GM23338 (cell line): ENCODE results near the gene TMEM62.

ENCODE experiments used
- CREB1 ChIP-seq: fragments of 250-450 bp; sonication (Bioruptor Pico); IDR thresholded peaks from 2 replicates; pipeline ENCODE4 v1.5.0; 2020; ENCODE audit warnings: low read depth, mild to moderate bottlenecking, moderate library complexity
- EZH2 ChIP-seq: fragments of 200-600 bp; sonication (generic); IDR thresholded peaks from one replicate; pipeline ENCODE4 v1.8.0; 2017; ENCODE audit warnings: antibody characterized with exemption, mild to moderate bottlenecking, low read depth; ENCODE audit not compliant: unreplicated experiment
- EZH2phosphoT487 ChIP-seq: fragments of 200-600 bp; sonication (generic); IDR thresholded peaks from one replicate; pipeline ENCODE4 v1.8.1; 2018; ENCODE audit warnings: antibody characterized with exemption; ENCODE audit not compliant: unreplicated experiment
- JUNB ChIP-seq: IDR thresholded peaks from one replicate; pipeline ENCODE4 v1.6.1; 2016; ENCODE audit warnings: antibody characterized with exemption; ENCODE audit not compliant: unreplicated experiment
- POLR2AphosphoS5 ChIP-seq: IDR thresholded peaks from 2 replicates; pipeline ENCODE4 v1.6.1; 2016; ENCODE audit warnings: antibody characterized with exemption, low read depth
- STAT1 ChIP-seq: IDR thresholded peaks from one replicate; pipeline ENCODE4 v1.6.1; 2016; ENCODE audit warnings: antibody characterized with exemption; ENCODE audit not compliant: unreplicated experiment
- ZNF114 ChIP-seq: fragments of 250-450 bp; sonication (Bioruptor Pico); IDR thresholded peaks from 2 replicates; pipeline ENCODE4 v1.5.0; 2020; ENCODE audit warnings: mild to moderate bottlenecking, moderate library complexity
- ZNF331 ChIP-seq: fragments of 250-450 bp; sonication (Bioruptor Pico); IDR thresholded peaks from 2 replicates; pipeline ENCODE4 v1.5.0; 2020; ENCODE audit warnings: low read depth, mild to moderate bottlenecking, moderate library complexity
- TF ChIP-seq, protein P1 (sequence below), 2 experiments: fragments of 200-600 bp in 1 of 2; sonication (generic) in 1 of 2; conservative IDR thresholded peaks; 2 replicates each; pipeline versions ENCODE4 v1.5.1 to v1.6.1; 2016 to 2017; ENCODE audit warnings: antibody characterized with exemption in 2 of 2, low read depth in 2 of 2, mild to moderate bottlenecking in 2 of 2, moderate library complexity in 1 of 2
- TF ChIP-seq, protein P2 (sequence below): IDR thresholded peaks from 2 replicates; pipeline ENCODE4 v1.6.1; 2016; ENCODE audit warnings: antibody characterized with exemption
- TF ChIP-seq, protein P3 (sequence below): IDR thresholded peaks from one replicate; pipeline ENCODE4 v1.6.1; 2018; ENCODE audit warnings: antibody characterized with exemption; ENCODE audit not compliant: unreplicated experiment
- TF ChIP-seq, protein P4 (sequence below): fragments of 250-450 bp; sonication (Bioruptor Pico); IDR thresholded peaks from 2 replicates; pipeline ENCODE4 v1.5.0; 2020; ENCODE audit warnings: mild to moderate bottlenecking, moderate library complexity

DNA sequence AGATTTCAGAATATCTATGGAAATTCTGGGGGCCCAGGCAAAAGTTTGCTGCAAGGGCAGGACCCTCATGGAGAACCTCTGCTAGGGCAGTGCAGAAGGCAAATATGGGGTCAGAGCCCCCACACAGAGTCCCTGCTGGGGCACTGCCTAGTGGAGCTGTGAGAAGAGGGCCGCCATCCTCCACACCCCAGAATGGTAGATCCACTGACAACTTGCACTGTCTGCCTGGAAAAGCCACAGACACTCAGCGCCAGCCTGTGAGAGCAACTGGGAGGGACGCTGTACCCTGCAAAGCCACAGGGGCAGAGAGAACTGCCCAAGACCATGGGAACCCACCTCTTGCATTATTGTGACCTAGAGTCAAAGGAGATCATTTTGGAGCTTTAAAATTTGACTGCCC is 65.6 kb downstream of the TMEM62 start:
- TF ChIP-seq EZH2 (no peak), POLR2AphosphoS5 (no peak), ZNF331 (CRISPR knock-in tag) (no peak), EZH2phosphoT487 (no peak), ZNF114 (CRISPR knock-in tag) (no peak), JUNB (no peak), CREB1 (no peak), STAT1 (no peak)
- TF ChIP-seq, protein P1, sequence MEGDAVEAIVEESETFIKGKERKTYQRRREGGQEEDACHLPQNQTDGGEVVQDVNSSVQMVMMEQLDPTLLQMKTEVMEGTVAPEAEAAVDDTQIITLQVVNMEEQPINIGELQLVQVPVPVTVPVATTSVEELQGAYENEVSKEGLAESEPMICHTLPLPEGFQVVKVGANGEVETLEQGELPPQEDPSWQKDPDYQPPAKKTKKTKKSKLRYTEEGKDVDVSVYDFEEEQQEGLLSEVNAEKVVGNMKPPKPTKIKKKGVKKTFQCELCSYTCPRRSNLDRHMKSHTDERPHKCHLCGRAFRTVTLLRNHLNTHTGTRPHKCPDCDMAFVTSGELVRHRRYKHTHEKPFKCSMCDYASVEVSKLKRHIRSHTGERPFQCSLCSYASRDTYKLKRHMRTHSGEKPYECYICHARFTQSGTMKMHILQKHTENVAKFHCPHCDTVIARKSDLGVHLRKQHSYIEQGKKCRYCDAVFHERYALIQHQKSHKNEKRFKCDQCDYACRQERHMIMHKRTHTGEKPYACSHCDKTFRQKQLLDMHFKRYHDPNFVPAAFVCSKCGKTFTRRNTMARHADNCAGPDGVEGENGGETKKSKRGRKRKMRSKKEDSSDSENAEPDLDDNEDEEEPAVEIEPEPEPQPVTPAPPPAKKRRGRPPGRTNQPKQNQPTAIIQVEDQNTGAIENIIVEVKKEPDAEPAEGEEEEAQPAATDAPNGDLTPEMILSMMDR (conservative IDR thresholded peaks at IDR 0.05; ENCODE audit: low read depth in 2 of 2): no peak
- TF ChIP-seq, protein P2, sequence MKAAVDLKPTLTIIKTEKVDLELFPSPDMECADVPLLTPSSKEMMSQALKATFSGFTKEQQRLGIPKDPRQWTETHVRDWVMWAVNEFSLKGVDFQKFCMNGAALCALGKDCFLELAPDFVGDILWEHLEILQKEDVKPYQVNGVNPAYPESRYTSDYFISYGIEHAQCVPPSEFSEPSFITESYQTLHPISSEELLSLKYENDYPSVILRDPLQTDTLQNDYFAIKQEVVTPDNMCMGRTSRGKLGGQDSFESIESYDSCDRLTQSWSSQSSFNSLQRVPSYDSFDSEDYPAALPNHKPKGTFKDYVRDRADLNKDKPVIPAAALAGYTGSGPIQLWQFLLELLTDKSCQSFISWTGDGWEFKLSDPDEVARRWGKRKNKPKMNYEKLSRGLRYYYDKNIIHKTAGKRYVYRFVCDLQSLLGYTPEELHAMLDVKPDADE: no peak
- TF ChIP-seq, protein P3, sequence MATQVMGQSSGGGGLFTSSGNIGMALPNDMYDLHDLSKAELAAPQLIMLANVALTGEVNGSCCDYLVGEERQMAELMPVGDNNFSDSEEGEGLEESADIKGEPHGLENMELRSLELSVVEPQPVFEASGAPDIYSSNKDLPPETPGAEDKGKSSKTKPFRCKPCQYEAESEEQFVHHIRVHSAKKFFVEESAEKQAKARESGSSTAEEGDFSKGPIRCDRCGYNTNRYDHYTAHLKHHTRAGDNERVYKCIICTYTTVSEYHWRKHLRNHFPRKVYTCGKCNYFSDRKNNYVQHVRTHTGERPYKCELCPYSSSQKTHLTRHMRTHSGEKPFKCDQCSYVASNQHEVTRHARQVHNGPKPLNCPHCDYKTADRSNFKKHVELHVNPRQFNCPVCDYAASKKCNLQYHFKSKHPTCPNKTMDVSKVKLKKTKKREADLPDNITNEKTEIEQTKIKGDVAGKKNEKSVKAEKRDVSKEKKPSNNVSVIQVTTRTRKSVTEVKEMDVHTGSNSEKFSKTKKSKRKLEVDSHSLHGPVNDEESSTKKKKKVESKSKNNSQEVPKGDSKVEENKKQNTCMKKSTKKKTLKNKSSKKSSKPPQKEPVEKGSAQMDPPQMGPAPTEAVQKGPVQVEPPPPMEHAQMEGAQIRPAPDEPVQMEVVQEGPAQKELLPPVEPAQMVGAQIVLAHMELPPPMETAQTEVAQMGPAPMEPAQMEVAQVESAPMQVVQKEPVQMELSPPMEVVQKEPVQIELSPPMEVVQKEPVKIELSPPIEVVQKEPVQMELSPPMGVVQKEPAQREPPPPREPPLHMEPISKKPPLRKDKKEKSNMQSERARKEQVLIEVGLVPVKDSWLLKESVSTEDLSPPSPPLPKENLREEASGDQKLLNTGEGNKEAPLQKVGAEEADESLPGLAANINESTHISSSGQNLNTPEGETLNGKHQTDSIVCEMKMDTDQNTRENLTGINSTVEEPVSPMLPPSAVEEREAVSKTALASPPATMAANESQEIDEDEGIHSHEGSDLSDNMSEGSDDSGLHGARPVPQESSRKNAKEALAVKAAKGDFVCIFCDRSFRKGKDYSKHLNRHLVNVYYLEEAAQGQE: no peak
- TF ChIP-seq, protein P4, sequence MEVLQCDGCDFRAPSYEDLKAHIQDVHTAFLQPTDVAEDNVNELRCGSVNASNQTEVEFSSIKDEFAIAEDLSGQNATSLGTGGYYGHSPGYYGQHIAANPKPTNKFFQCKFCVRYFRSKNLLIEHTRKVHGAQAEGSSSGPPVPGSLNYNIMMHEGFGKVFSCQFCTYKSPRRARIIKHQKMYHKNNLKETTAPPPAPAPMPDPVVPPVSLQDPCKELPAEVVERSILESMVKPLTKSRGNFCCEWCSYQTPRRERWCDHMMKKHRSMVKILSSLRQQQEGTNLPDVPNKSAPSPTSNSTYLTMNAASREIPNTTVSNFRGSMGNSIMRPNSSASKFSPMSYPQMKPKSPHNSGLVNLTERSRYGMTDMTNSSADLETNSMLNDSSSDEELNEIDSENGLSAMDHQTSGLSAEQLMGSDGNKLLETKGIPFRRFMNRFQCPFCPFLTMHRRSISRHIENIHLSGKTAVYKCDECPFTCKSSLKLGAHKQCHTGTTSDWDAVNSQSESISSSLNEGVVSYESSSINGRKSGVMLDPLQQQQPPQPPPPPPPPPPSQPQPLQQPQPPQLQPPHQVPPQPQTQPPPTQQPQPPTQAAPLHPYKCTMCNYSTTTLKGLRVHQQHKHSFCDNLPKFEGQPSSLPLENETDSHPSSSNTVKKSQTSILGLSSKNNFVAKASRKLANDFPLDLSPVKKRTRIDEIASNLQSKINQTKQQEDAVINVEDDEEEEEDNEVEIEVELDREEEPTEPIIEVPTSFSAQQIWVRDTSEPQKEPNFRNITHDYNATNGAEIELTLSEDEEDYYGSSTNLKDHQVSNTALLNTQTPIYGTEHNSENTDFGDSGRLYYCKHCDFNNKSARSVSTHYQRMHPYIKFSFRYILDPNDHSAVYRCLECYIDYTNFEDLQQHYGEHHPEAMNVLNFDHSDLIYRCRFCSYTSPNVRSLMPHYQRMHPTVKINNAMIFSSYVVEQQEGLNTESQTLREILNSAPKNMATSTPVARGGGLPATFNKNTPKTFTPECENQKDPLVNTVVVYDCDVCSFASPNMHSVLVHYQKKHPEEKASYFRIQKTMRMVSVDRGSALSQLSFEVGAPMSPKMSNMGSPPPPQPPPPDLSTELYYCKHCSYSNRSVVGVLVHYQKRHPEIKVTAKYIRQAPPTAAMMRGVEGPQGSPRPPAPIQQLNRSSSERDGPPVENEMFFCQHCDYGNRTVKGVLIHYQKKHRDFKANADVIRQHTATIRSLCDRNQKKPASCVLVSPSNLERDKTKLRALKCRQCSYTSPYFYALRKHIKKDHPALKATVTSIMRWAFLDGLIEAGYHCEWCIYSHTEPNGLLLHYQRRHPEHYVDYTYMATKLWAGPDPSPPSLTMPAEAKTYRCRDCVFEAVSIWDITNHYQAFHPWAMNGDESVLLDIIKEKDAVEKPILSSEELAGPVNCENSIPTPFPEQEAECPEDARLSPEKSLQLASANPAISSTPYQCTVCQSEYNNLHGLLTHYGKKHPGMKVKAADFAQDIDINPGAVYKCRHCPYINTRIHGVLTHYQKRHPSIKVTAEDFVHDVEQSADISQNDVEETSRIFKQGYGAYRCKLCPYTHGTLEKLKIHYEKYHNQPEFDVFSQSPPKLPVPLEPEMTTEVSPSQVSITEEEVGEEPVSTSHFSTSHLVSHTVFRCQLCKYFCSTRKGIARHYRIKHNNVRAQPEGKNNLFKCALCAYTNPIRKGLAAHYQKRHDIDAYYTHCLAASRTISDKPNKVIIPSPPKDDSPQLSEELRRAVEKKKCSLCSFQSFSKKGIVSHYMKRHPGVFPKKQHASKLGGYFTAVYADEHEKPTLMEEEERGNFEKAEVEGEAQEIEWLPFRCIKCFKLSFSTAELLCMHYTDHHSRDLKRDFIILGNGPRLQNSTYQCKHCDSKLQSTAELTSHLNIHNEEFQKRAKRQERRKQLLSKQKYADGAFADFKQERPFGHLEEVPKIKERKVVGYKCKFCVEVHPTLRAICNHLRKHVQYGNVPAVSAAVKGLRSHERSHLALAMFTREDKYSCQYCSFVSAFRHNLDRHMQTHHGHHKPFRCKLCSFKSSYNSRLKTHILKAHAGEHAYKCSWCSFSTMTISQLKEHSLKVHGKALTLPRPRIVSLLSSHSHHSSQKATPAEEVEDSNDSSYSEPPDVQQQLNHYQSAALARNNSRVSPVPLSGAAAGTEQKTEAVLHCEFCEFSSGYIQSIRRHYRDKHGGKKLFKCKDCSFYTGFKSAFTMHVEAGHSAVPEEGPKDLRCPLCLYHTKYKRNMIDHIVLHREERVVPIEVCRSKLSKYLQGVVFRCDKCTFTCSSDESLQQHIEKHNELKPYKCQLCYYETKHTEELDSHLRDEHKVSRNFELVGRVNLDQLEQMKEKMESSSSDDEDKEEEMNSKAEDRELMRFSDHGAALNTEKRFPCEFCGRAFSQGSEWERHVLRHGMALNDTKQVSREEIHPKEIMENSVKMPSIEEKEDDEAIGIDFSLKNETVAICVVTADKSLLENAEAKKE (CRISPR knock-in tag): no peak
